ENCODE data around the gene MRM3. TPM values are rescaled to one million over a fixed set of nuclear protein-coding genes. Genes with fewer than 3 reads are reported as not detected.
"Not testable (repeated sequence)": the region's sequence is repeated elsewhere in the genome, so short reads cannot be mapped to it uniquely, and the experiment has no call there.

MRM3 gene
- polyA plus RNA-seq, 4 donors: 9.2 to 19.5 (median 14.5) TPM

DNA sequence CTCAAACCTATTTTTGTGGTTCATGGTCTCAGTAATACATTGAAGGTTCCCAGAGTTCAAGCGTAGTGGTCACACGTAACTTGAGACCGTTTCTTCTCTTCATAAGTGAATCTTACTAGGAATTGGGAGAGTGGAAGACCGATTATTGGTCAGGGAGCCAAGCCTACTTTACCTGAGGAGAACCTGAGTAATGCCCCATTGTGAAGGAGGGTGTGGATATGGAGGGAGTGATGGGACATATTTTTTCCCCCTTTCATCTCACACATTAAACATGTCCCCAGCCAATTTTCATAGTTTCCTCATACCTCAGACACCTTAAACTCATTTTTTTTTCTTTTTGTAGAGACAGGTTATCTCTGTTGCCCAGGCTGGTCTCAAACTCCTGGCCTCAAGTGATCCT lies 39.0 kb upstream of the MRM3 start:
- no peaks in the 10 kb centered on the region for H3K4me1 ChIP-seq (ENCODE audit: control insufficient read depth in 3 of 3, insufficient read depth in 2 of 3, low read depth in 1 of 3, low read length in 2 of 3)
- FAIRE-seq: no peak
- H3K27me3 ChIP-seq (ENCODE audit: control insufficient read depth in 3 of 3, insufficient read depth in 3 of 3, low read length in 3 of 3): no peaks in the 10 kb centered on the region
- H3K9me3 ChIP-seq (ENCODE audit: control insufficient read depth in 2 of 2, insufficient read depth in 1 of 2, low read depth in 1 of 2, low read length in 1 of 2): no peaks in the 10 kb centered on the region
- no peak for DNase-seq
- H3K27ac ChIP-seq (ENCODE audit: low read depth in 1 of 3, low read length in 2 of 3): no peak overlapping the region
- no peak overlapping the region for H3K4me3 ChIP-seq (ENCODE audit: low read depth in 1 of 3, low read length in 3 of 3)
- WGBS, 3 donors: 90 to 95% (median 92%) methylated on average over 4 of the region's 4 CpGs
- peaks cover 2 to 88% (median 23%) of the 10 kb centered on the region in 3 donors for H3K36me3 ChIP-seq (ENCODE audit: control insufficient read depth in 3 of 3, insufficient read depth in 2 of 3, low read depth in 1 of 3, low read length in 3 of 3)

GRCh38 chr17:744937-745336 lies 37.2 kb upstream of the MRM3 start:
- Histone ChIP-seq H3K4me1 (ENCODE audit: control insufficient read depth in 3 of 3, insufficient read depth in 2 of 3, low read depth in 1 of 3, low read length in 2 of 3) (no peaks in the 10 kb centered on the region), H3K4me3 (ENCODE audit: low read depth in 1 of 3, low read length in 3 of 3) (no peak overlapping the region), H3K27ac (ENCODE audit: low read depth in 1 of 3, low read length in 2 of 3) (no peak overlapping the region), H3K9me3 (ENCODE audit: control insufficient read depth in 2 of 2, insufficient read depth in 1 of 2, low read depth in 1 of 2, low read length in 1 of 2) (peaks cover 0 to 5% of the 10 kb centered on the region in 2 donors), H3K27me3 (ENCODE audit: control insufficient read depth in 3 of 3, insufficient read depth in 3 of 3, low read length in 3 of 3) (no peaks in the 10 kb centered on the region), H3K36me3 (ENCODE audit: control insufficient read depth in 3 of 3, insufficient read depth in 2 of 3, low read depth in 1 of 3, low read length in 3 of 3) (peaks cover 2 to 78% (median 19%) of the 10 kb centered on the region in 3 donors)
- DNase-seq (no peak), FAIRE-seq (no peak)
- WGBS, 3 donors: 75 to 79% (median 76%) methylated on average over 9 of the region's 9 CpGs

GRCh38 chr17:745406-745805 lies 36.7 kb upstream of the MRM3 start:
- no peak for FAIRE-seq

DNA sequence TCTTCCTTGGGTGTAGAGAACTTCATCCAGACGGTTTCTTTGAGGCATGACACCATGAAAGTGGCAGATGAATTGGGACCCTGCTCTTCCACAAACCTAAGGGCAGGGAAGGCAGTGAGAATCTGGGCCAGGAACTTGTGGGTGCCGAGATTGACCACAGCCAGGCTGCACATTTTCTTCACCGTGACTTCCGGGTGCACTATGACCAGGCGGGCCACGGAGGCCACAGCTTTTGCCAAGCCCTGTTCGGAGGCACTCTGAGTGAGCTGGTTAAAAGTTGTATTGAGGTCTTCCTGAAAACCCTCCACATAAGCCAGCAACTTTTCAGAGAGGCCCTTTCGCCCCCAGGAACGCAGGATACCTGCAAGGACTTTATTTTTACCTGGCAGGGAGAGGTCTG lies 36.0 kb upstream of the MRM3 start:
- H3K27ac ChIP-seq (ENCODE audit: low read depth in 1 of 3, low read length in 2 of 3): peak overlapping the region in 1 of 3 donors; percentile 4
- DNase-seq (peak in 1 of 2 donors; percentile 55), FAIRE-seq (no peak)
- peaks cover 2 to 74% (median 19%) of the 10 kb centered on the region in 3 donors for H3K36me3 ChIP-seq (ENCODE audit: control insufficient read depth in 3 of 3, insufficient read depth in 2 of 3, low read depth in 1 of 3, low read length in 3 of 3)
- H3K27me3 ChIP-seq (ENCODE audit: control insufficient read depth in 3 of 3, insufficient read depth in 3 of 3, low read length in 3 of 3): no peaks in the 10 kb centered on the region
- 70 to 92% (median 71%) methylated on average over 9 of the region's 9 CpGs for WGBS, 3 donors
- no peak overlapping the region for H3K4me3 ChIP-seq (ENCODE audit: low read depth in 1 of 3, low read length in 3 of 3)
- peaks cover 0 to 5% of the 10 kb centered on the region in 2 donors for H3K9me3 ChIP-seq (ENCODE audit: control insufficient read depth in 2 of 2, insufficient read depth in 1 of 2, low read depth in 1 of 2, low read length in 1 of 2)
- peaks cover 0 to 9% (median 1%) of the 10 kb centered on the region in 3 donors for H3K4me1 ChIP-seq (ENCODE audit: control insufficient read depth in 3 of 3, insufficient read depth in 2 of 3, low read depth in 1 of 3, low read length in 2 of 3)

More at GRCh38 chr17:745406-745805, 36.7 kb upstream of the MRM3 start:
- Histone ChIP-seq H3K4me1 (ENCODE audit: control insufficient read depth in 3 of 3, insufficient read depth in 2 of 3, low read depth in 1 of 3, low read length in 2 of 3) (peaks cover 0 to 1% (median 0%) of the 10 kb centered on the region in 3 donors), H3K4me3 (ENCODE audit: low read depth in 1 of 3, low read length in 3 of 3) (no peak overlapping the region), H3K9me3 (ENCODE audit: control insufficient read depth in 2 of 2, insufficient read depth in 1 of 2, low read depth in 1 of 2, low read length in 1 of 2) (peaks cover 0 to 5% of the 10 kb centered on the region in 2 donors), H3K36me3 (ENCODE audit: control insufficient read depth in 3 of 3, insufficient read depth in 2 of 3, low read depth in 1 of 3, low read length in 3 of 3) (peaks cover 2 to 76% (median 19%) of the 10 kb centered on the region in 3 donors), H3K27ac (ENCODE audit: low read depth in 1 of 3, low read length in 2 of 3) (no peak overlapping the region), H3K27me3 (ENCODE audit: control insufficient read depth in 3 of 3, insufficient read depth in 3 of 3, low read length in 3 of 3) (no peaks in the 10 kb centered on the region)
- no peak for DNase-seq
- 93 to 97% (median 96%) methylated on average over 11 of the region's 11 CpGs for WGBS, 3 donors

GRCh38 chr17:746783-747629 lies 35.1 kb upstream of the MRM3 start:
- Histone ChIP-seq H3K4me3 (ENCODE audit: low read depth in 1 of 3, low read length in 3 of 3) (no peak overlapping the region), H3K27me3 (ENCODE audit: control insufficient read depth in 3 of 3, insufficient read depth in 3 of 3, low read length in 3 of 3) (no peaks in the 10 kb centered on the region), H3K36me3 (ENCODE audit: control insufficient read depth in 3 of 3, insufficient read depth in 2 of 3, low read depth in 1 of 3, low read length in 3 of 3) (peaks cover 2 to 65% (median 19%) of the 10 kb centered on the region in 3 donors), H3K9me3 (ENCODE audit: control insufficient read depth in 2 of 2, insufficient read depth in 1 of 2, low read depth in 1 of 2, low read length in 1 of 2) (peaks cover 0 to 5% of the 10 kb centered on the region in 2 donors), H3K27ac (ENCODE audit: low read depth in 1 of 3, low read length in 2 of 3) (no peak overlapping the region), H3K4me1 (ENCODE audit: control insufficient read depth in 3 of 3, insufficient read depth in 2 of 3, low read depth in 1 of 3, low read length in 2 of 3) (peaks cover 0 to 12% (median 2%) of the 10 kb centered on the region in 3 donors)
- FAIRE-seq (no peak), DNase-seq (no peak)
- WGBS, 3 donors: 91 to 94% (median 93%) methylated on average over 35 to 38 of the region's 38 CpGs

GRCh38 chr17:748604-749003 lies 33.5 kb upstream of the MRM3 start:
- Histone ChIP-seq H3K4me1 (ENCODE audit: control insufficient read depth in 3 of 3, insufficient read depth in 2 of 3, low read depth in 1 of 3, low read length in 2 of 3) (peaks cover 0 to 17% (median 2%) of the 10 kb centered on the region in 3 donors), H3K36me3 (ENCODE audit: control insufficient read depth in 3 of 3, insufficient read depth in 2 of 3, low read depth in 1 of 3, low read length in 3 of 3) (peaks cover 2 to 53% (median 16%) of the 10 kb centered on the region in 3 donors)
- WGBS, 3 donors: 96 to 98% (median 98%) methylated on average over 4 of the region's 4 CpGs
- not testable (repeated sequence) for H3K27me3 ChIP-seq (ENCODE audit: control insufficient read depth in 3 of 3, insufficient read depth in 3 of 3, low read length in 3 of 3); FAIRE-seq; H3K4me3 ChIP-seq (ENCODE audit: low read depth in 1 of 3, low read length in 3 of 3); H3K27ac ChIP-seq (ENCODE audit: low read depth in 1 of 3, low read length in 2 of 3); DNase-seq; H3K9me3 ChIP-seq (ENCODE audit: control insufficient read depth in 2 of 2, insufficient read depth in 1 of 2, low read depth in 1 of 2, low read length in 1 of 2)

DNA sequence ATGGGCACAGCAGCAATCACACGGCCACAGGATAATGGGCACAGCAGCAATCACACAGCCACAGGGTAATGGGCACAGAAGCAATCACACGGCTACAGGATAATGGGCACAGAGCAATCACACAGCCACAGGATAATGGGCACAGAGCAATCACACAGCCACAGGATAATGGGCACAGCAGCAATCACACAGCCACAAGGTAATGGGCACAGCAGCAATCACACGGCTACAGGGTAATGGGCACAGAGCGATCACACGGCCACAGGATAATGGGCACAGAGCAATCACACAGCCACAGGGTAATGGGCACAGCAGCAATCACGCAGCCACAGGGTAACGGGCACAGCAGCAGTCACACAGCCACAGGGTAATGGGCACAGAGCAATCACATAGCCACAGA lies 32.8 kb upstream of the MRM3 start:
- 76 to 86% (median 83%) methylated on average over 7 of the region's 7 CpGs for WGBS, 3 donors
- DNase-seq; H3K27ac ChIP-seq (ENCODE audit: low read depth in 1 of 3, low read length in 2 of 3); H3K4me3 ChIP-seq (ENCODE audit: low read depth in 1 of 3, low read length in 3 of 3); H3K27me3 ChIP-seq (ENCODE audit: control insufficient read depth in 3 of 3, insufficient read depth in 3 of 3, low read length in 3 of 3); FAIRE-seq; H3K9me3 ChIP-seq (ENCODE audit: control insufficient read depth in 2 of 2, insufficient read depth in 1 of 2, low read depth in 1 of 2, low read length in 1 of 2): not testable (repeated sequence)
- Histone ChIP-seq H3K4me1 (ENCODE audit: control insufficient read depth in 3 of 3, insufficient read depth in 2 of 3, low read depth in 1 of 3, low read length in 2 of 3) (peaks cover 0 to 17% (median 2%) of the 10 kb centered on the region in 3 donors), H3K36me3 (ENCODE audit: control insufficient read depth in 3 of 3, insufficient read depth in 2 of 3, low read depth in 1 of 3, low read length in 3 of 3) (peaks cover 2 to 47% (median 16%) of the 10 kb centered on the region in 3 donors)

DNA sequence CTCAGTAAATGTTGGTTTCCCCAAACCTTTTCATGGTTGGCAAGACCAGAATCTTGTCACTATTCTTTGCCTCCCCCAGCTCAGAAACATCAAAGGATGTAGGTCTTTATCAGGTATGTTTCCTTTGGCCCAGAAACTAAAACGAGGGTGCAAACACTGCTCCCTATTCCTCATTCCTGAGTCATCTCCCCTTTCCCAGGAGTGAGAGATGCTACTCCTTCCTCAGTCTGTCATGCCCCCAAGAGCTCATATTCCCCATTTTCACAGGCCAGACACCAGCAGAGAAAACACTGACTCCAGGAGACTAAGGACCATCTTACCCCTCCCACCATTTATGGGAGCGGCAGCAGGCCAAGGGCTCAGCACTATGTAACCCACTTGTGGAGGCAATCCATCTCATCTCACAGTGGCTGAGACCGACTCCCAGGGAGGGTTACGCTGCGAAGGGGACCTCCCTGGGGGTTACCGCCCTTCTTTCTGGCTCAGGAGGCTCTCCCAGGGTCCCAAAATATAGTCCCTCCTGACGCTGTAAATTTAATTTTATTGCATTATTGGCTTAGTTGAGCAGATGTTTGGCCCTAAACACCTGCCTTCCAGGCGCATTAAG lies 31.6 kb upstream of the MRM3 start:
- Histone ChIP-seq H3K36me3 (ENCODE audit: control insufficient read depth in 3 of 3, insufficient read depth in 2 of 3, low read depth in 1 of 3, low read length in 3 of 3) (peaks cover 2 to 37% (median 16%) of the 10 kb centered on the region in 3 donors), H3K27ac (ENCODE audit: low read depth in 1 of 3, low read length in 2 of 3) (no peak overlapping the region), H3K27me3 (ENCODE audit: control insufficient read depth in 3 of 3, insufficient read depth in 3 of 3, low read length in 3 of 3) (no peaks in the 10 kb centered on the region), H3K9me3 (ENCODE audit: control insufficient read depth in 2 of 2, insufficient read depth in 1 of 2, low read depth in 1 of 2, low read length in 1 of 2) (peaks cover 0 to 5% of the 10 kb centered on the region in 2 donors), H3K4me1 (ENCODE audit: control insufficient read depth in 3 of 3, insufficient read depth in 2 of 3, low read depth in 1 of 3, low read length in 2 of 3) (peaks cover 0 to 17% (median 2%) of the 10 kb centered on the region in 3 donors), H3K4me3 (ENCODE audit: low read depth in 1 of 3, low read length in 3 of 3) (peak overlapping the region in 1 of 3 donors; percentile 83)
- WGBS, 3 donors: 43 to 68% (median 61%) methylated on average over 8 of the region's 8 CpGs
- DNase-seq (no peak), FAIRE-seq (no peak)

Data from small intestine (tissue), 7 donors.